HG03457 (cell line): ENCODE results near the gene MARK2.
A peak's percentile ranks its signal among the peaks of the same experiment; 100 is the strongest.
"Not testable (repeated sequence)": the region's sequence is repeated elsewhere in the genome, so short reads cannot be mapped to it uniquely, and the experiment has no call there.

Experiments
- ATAC-seq: cut with Tn5 transposase; IDR thresholded peaks from one replicate; pipeline ENCODE4 v1.9.1; 2021; ENCODE audit warnings: moderate number of reproducible peaks; ENCODE audit not compliant: unreplicated experiment

Gene MARK2

GRCh38 chr11:63838678-63839507 lies at the start of gene MARK2:
Gene MARK2 (plus strand): TSS chr11:63839110. CDS start chr11:63839507, 397 bp downstream.
- peak; percentile 59 for ATAC-seq

- ATAC-seq, result no peak
Measured at GRCh38 chr11:63791495-63792167, 47.3 kb upstream of the MARK2 start.

DNA sequence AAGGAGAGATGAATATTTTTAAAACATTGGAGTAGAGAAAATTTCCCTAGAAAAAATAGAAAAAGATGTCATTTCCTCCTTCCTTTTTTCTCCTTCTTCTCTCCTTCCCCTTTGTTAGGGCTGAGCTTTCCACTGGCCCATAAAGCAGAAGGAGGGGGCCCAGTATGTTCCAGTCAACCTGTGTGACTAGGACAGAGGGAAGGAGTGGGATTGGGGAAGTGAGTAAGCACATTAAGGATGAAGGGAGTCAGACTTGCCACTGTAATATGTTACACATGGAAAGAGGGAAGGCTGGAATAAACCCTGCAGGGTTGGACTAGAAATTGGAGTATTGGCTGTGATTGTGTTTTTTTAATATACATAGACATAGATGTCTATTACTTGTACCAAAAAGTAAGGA lies 45.7 kb upstream of the MARK2 start:
- no peak for ATAC-seq

- no peak for ATAC-seq
Measured at GRCh38 chr11:63795066-63795465, 43.8 kb upstream of the MARK2 start.

- ATAC-seq, result no peak
Measured at GRCh38 chr11:63800921-63801320, 38.0 kb upstream of the MARK2 start.

- no peak for ATAC-seq
Measured at GRCh38 chr11:63802637-63803414, 36.1 kb upstream of the MARK2 start.

GRCh38 chr11:63804259-63804658 lies 34.7 kb upstream of the MARK2 start:
- no peak for ATAC-seq

- no peak for ATAC-seq
Measured at GRCh38 chr11:63805844-63806415, 33.0 kb upstream of the MARK2 start.

DNA sequence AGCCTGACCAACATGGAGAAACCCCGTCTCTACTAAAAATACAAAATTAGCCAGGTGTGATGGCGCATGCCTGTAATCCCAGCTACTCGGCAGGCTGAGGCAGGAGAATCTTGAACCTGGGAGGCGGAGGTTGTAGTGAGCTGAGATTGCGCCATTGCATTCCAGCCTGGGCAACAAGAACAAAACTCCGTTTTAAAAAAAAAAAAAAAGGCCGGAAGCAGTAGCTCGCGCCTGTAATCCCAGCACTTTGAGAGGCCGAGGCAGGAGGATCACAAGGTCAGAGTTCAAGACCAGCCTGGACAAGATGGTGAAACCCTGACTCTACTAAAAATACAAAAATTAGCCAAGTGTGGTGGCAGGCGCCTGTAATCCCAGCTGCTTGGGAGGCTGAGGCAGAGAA lies 28.5 kb upstream of the MARK2 start:
- ATAC-seq, result not testable (repeated sequence)

DNA sequence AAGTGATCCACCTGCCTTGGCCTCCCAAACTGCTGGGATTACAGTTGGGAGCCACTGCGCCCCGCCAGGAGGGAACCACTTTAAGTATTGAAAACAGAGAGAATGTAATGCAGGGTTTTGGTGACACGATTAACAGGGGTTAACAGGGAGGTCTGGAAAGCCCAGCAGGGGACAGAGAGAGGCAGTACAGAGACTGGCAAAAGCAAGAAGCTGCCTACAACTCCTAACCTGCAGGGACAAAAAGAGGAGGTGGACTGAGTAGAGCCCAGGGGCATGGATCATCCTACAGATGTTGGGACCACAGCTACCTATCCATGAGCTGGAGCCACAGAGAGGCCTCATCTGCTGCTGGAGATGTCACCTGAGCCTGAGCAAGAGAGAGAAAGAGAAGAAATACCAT lies 27.4 kb upstream of the MARK2 start:
- no peak for ATAC-seq

GRCh38 chr11:63813035-63813562 lies 25.8 kb upstream of the MARK2 start, which contains the start of gene SPINDOC:
Gene SPINDOC (plus strand): TSS chr11:63813456. CDS start chr11:63813687, 231 bp downstream.
- ATAC-seq, result peak; percentile 68

DNA sequence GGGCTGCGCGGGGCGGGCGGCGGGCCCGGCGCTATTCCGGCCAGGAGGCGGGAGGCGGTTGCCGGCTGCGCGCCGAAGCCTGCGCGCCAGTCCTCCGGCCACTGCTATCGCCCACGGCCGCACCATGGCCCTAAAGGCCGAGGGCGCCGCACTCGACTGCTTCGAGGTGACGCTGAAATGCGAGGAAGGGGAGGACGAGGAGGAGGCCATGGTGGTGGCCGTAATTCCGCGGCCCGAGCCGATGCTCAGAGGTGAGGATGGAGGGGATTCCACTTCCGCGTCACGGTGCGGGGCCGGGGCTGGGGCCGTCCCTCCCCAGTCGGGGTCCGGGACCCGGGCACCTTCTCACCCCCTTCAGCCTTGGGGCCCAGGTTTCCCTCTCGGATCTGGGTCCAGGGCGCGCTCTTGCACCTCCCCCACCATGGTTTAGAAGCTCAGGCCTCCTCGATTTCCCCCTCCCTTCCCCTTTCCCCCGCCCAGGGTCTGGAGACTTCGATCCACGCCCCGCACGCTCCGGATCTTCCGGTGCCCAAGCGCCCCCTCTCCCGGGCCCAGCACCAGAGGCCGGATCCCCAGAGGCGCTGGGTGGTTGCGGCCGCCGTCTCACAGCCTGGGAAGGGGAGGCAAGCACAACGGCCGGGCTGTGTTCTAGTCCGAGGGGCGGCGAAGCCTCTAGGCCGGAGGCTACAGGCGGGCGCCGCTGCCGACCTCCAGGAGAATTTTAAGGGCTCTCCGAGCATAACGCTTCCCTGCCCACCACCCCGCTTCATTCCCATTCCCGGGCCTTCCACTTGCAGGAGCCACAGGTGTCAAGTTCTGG lies 25.1 kb upstream of the MARK2 start:
- peak; percentile 37 for ATAC-seq

DNA sequence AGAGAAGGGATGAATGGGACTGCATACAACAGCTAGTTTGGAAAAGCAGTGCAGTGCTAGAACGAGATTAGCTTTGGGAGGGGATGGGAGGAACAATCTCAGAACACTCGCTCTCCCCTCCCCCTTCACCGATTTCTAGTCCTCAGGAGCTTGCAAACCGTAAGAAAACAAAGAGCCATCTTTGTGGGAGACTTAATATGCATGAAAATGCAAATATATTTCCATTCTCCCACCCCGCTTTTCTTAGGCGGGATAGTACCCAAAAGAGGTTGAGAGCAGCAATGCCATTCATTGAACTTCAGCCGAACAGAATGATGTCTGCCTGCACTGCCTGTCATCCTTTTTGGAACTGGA lies 24.6 kb upstream of the MARK2 start:
- no peak for ATAC-seq

GRCh38 chr11:63816166-63816565 lies 22.7 kb upstream of the MARK2 start:
- ATAC-seq, result no peak

- ATAC-seq, result no peak
Measured at GRCh38 chr11:63816732-63817131, 22.2 kb upstream of the MARK2 start.

DNA sequence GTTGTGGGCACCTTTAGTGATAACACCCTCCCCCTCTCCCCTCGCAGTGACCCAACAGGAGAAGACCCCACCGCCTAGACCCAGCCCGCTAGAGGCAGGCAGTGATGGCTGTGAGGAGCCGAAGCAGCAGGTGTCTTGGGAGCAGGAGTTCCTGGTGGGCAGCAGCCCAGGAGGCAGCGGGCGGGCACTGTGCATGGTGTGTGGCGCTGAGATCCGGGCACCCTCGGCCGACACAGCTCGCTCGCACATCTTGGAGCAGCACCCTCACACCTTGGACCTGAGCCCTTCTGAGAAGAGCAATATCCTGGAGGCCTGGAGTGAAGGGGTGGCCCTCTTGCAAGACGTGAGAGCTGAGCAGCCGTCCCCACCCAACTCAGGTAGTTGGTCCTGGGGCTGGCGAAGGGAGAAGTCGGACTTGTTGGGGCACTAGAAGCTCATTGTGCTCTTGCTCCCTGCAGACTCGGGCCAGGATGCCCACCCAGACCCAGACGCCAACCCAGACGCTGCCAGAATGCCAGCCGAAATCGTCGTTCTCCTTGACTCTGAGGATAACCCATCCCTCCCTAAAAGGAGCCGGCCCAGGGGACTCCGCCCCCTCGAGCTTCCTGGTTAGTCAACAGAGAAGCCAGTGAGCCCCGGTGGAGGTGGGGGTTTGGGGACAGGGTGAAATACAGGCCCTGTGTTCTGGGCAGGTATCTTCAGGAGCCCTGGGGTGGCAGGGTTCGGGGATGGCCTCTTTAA lies 21.0 kb upstream of the MARK2 start:
- no peak for ATAC-seq

- ATAC-seq, result no peak
Measured at GRCh38 chr11:63818609-63819008, 20.3 kb upstream of the MARK2 start.

DNA sequence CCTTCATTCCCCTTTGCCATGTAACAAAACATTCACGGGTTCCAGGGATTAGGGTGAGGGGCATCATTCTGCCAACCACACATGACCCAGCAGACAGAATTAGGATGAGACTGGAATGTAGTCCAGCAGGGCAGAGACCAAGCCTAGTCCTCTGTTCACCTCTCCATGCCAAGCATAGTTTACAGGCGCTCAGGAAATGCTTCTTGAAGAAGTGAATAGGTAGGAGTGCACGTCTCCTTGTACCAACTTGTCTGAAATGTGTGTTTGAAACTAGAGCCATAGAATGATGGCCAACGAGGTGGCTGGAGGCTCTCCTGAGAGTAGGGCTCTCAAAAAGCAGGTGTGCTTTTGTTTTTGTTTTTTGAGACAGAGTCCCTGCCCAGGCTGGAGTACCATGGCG lies 17.5 kb upstream of the MARK2 start:
- no peak for ATAC-seq

GRCh38 chr11:63826471-63827190 lies 12.3 kb upstream of the MARK2 start:
- no peak for ATAC-seq
